Vagina (tissue), 2 donors: ENCODE results near the gene ARHGAP26. TPM values are rescaled to one million over a fixed set of nuclear protein-coding genes. Genes with fewer than 3 reads are reported as not detected.

Source experiments
- DNase-seq, 2 donors: peaks; one replicate each; pipeline ENCODE4 v3.0.0-alpha.2; 2017; ENCODE audit errors: extremely low spot score in 2 of 2
- H3K27ac ChIP-seq: fragments of 200-600 bp; sonication (generic); one replicate; pipeline ENCODE4 v1.5.1; 2019
- H3K27me3 ChIP-seq: fragments of 200-600 bp; sonication (generic); one replicate; pipeline ENCODE4 v1.5.1; 2019
- H3K36me3 ChIP-seq, 2 donors: fragments of 200-600 bp; sonication (generic); one replicate each; pipeline ENCODE4 v1.5.1; 2017 to 2019
- H3K4me1 ChIP-seq: fragments of 200-600 bp; sonication (generic); one replicate; pipeline ENCODE4 v1.5.1; 2019
- H3K4me3 ChIP-seq, 2 donors: fragments of 200-600 bp; sonication (generic); 1 replicate in 1 of 2; 2 replicates in 1 of 2; pipeline ENCODE4 v1.5.1; 2016 to 2019
- H3K9me3 ChIP-seq: fragments of 200-600 bp; sonication (generic); one replicate; pipeline ENCODE4 v1.5.1; 2019
- POLR2A ChIP-seq, 2 donors: fragments of 450-650 bp; IDR thresholded peaks; one replicate each; pipeline ENCODE4 v1.6.1; 2017; ENCODE audit warnings: antibody characterized with exemption in 2 of 2, mild to moderate bottlenecking in 2 of 2, moderate library complexity in 2 of 2
- POLR2AphosphoS5 ChIP-seq, 2 donors: sonication (generic); formaldehyde crosslinking; IDR thresholded peaks; one replicate each; pipeline ENCODE4 v1.9.0; 2017; ENCODE audit warnings: antibody characterized with exemption in 2 of 2, mild to moderate bottlenecking in 2 of 2, low read depth in 1 of 2; ENCODE audit not compliant: insufficient read depth in 1 of 2
- intact Hi-C: fragments of 100-400 bp; cut with DNase I; formaldehyde crosslinking; loops from one replicate; pipeline ENCODE4 v1.15.1; 2023
- total RNA-seq: library from RNA; depleted of rRNA; stranded (reverse); fragments of >200 nt; gene quantifications from one replicate; pipeline ENCODE4 v1.2.3, GENCODE V29; 2016
- TF ChIP-seq, protein P1 (sequence below), 3 experiments: fragments of 450-650 bp in 2 of 3; fragments of 200-600 bp in 1 of 3; sonication (generic) in 1 of 3; IDR thresholded peaks; one replicate each; pipeline ENCODE4 v1.5.1; 2017 to 2019; ENCODE audit warnings: antibody characterized with exemption in 3 of 3, mild to moderate bottlenecking in 2 of 3, moderate library complexity in 2 of 3

The ARHGAP26 gene
- total RNA-seq, 1 donor from 2014 or later: 42.5 TPM

DNA sequence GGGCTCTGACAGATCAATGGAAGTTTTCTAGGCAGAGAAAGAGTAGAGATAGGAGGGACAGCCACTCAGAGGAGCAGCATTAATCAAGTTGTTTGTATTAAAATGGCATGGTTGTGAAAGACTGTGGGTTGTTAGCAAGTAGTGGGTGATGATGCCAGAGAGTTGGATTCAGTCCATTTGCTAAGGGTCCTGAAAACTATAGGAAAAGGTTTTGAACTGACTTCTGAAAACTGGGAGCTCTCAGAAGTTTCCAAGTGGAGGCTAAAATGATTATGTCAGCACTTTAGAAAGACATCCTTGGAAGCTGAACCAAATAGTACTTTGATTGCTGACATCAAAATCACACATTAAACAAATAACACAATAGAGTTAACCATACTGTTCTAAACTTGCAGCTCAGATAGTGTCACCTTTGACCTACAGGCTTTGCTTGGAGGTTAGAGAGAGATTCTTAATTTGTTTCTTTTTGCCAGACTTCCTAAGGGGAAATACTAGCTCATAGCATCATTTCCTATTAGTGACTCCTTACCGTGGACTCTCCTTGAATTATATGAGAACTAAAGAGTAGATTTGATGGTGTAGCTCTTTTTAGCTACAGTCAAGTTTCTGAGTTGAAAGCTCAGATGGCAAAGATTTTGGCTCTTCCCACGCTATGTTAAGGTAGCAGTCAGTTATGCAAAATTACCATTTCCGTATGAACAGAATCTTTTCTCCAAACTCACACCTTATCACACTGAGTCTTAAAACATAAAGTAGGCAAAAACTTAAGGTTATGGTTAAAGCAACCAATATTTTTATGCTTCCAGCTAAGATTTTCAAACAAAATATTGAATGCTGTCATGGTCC, 356.2 kb downstream of the ARHGAP26 start:
- Histone ChIP-seq H3K4me3 (no peak overlapping the region), H3K9me3 (no peaks in the 10 kb centered on the region), H3K36me3 (no peaks in the 10 kb centered on the region), H3K4me1 (peaks cover 24% of the 10 kb centered on the region), H3K27ac (no peak overlapping the region), H3K27me3 (no peaks in the 10 kb centered on the region)
- intact Hi-C loops: no loop called here
- TF ChIP-seq POLR2A (IDR thresholded peaks at IDR 0.05) (no peak), POLR2AphosphoS5 (IDR thresholded peaks at IDR 0.05; ENCODE audit: insufficient read depth in 1 of 2, low read depth in 1 of 2) (peak in 1 of 2 donors; percentile 66)
- TF ChIP-seq, protein P1, sequence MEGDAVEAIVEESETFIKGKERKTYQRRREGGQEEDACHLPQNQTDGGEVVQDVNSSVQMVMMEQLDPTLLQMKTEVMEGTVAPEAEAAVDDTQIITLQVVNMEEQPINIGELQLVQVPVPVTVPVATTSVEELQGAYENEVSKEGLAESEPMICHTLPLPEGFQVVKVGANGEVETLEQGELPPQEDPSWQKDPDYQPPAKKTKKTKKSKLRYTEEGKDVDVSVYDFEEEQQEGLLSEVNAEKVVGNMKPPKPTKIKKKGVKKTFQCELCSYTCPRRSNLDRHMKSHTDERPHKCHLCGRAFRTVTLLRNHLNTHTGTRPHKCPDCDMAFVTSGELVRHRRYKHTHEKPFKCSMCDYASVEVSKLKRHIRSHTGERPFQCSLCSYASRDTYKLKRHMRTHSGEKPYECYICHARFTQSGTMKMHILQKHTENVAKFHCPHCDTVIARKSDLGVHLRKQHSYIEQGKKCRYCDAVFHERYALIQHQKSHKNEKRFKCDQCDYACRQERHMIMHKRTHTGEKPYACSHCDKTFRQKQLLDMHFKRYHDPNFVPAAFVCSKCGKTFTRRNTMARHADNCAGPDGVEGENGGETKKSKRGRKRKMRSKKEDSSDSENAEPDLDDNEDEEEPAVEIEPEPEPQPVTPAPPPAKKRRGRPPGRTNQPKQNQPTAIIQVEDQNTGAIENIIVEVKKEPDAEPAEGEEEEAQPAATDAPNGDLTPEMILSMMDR (IDR thresholded peaks at IDR 0.05): no peak
- no peak for DNase-seq

DNA sequence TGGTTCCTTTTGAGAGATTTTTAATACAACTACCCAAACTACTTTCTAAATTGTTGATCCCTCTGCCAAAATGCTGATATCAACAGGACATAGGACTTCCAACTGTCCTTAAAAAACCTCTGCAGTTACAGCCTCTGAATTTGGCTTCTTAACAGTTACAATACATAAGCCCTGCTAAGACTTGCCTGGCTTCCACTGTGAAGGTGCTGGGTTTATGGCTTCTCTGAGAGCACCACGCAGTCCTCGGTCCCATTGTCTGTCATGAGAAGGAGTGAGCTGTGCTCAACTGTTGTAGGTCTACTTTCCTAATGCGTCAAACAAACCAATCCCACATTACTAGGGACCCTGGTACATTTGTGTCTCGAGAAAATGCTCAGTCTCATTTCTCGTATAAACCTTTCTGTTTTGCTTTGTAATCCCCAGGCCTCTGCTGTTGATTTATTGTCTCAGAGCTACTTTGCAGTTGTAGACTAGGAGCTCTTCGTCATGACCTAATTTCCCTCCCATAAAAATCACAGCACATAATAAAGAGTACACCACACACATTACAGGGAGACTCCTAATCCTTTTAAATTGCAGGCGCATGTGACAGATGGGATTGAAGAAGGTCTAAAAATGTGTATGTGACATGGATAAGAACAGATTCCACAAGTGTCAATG, 358.4 kb downstream of the ARHGAP26 start:
- DNase-seq: no peak
- Histone ChIP-seq H3K9me3 (no peaks in the 10 kb centered on the region), H3K4me1 (peaks cover 25% of the 10 kb centered on the region), H3K36me3 (no peaks in the 10 kb centered on the region), H3K4me3 (no peak overlapping the region), H3K27ac (peak overlapping the region; percentile 40), H3K27me3 (no peaks in the 10 kb centered on the region)
- intact Hi-C loops: no loop called here
- TF ChIP-seq, protein P1 (IDR thresholded peaks at IDR 0.05): no peak
- peak in 1 of 2 donors; percentile 50 for TF ChIP-seq POLR2AphosphoS5 (IDR thresholded peaks at IDR 0.05; ENCODE audit: insufficient read depth in 1 of 2, low read depth in 1 of 2)
- TF ChIP-seq POLR2A (IDR thresholded peaks at IDR 0.05): no peak

DNA sequence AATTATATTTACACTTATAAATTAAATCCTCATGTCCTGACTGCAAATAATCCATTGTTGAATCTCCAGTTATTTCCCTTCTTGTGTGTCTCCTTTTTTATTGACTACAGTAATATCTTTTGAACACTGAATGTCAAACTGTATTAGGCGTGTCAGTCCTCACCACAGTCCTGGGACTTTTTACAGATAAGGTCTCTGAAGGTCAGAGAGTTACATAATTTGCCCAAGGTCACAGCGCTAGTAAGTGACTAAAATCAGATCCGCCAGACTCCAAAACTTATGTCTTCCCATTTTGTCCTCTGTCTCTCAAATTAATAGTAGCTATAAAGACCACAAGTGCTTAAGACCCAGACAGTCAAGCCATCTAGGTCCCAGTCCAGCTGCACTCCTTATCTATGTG, 359.0 kb downstream of the ARHGAP26 start:
- H3K4me1 ChIP-seq: peaks cover 31% of the 10 kb centered on the region
- H3K4me3 ChIP-seq: no peak overlapping the region
- no peak for DNase-seq
- H3K27ac ChIP-seq: peak overlapping the region; percentile 40
- no peaks in the 10 kb centered on the region for H3K9me3 ChIP-seq
- TF ChIP-seq POLR2A (IDR thresholded peaks at IDR 0.05): no peak
- no peak for TF ChIP-seq POLR2AphosphoS5 (IDR thresholded peaks at IDR 0.05; ENCODE audit: insufficient read depth in 1 of 2, low read depth in 1 of 2)
- TF ChIP-seq, protein P1 (IDR thresholded peaks at IDR 0.05): no peak
- intact Hi-C loops: no loop called here
- H3K27me3 ChIP-seq: no peaks in the 10 kb centered on the region
- H3K36me3 ChIP-seq: no peaks in the 10 kb centered on the region

DNA sequence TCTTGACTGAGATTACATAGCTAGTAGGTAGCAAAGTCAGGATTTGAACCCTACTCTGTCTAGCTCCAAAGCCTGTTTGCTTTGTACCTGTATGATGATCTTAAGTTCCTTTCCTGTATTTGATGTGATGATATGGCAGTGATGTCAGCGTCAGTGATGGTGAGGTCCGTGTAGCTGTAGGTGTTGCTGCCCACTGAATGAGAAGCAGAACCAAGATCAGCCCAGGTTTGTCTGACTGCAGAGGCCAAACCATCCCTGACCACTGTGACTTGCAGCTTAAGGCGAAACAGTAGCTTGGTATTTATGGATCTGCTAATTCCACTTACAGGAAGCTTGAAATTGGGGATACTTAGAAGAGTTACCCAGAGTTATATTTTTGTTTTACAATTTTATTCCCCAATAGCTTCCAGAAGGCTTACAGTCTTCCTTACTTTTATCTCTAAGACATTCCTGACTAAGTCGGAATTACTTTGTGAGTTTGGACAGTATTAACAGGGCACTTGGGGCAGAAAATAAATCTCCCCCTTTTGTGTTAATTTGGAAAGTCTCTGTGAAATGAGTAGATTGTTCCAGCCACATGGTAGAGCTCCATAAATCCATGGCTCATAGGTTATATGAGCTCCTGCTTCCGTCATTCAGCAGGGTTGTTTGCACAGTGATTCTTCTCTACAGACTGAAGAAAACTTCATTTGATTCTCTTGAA, 359.9 kb downstream of the ARHGAP26 start:
- intact Hi-C loops: no loop called here
- TF ChIP-seq POLR2AphosphoS5 (IDR thresholded peaks at IDR 0.05; ENCODE audit: insufficient read depth in 1 of 2, low read depth in 1 of 2) (no peak), POLR2A (IDR thresholded peaks at IDR 0.05) (no peak)
- TF ChIP-seq, protein P1 (IDR thresholded peaks at IDR 0.05): no peak
- H3K27ac ChIP-seq: no peak overlapping the region
- H3K4me3 ChIP-seq: no peak overlapping the region
- H3K36me3 ChIP-seq: no peaks in the 10 kb centered on the region
- DNase-seq: no peak
- H3K4me1 ChIP-seq: peaks cover 33% of the 10 kb centered on the region
- no peaks in the 10 kb centered on the region for H3K27me3 ChIP-seq
- no peaks in the 10 kb centered on the region for H3K9me3 ChIP-seq
